Heart left ventricle (tissue), 13 donors: Measurements from ENCODE around the gene SGK2.

Experiments
- CTCF ChIP-seq, 12 donors: fragments of 200-600 bp; sonication (generic) in 4 of 12; IDR thresholded peaks; one replicate each; pipeline versions ENCODE4 v1.5.0 to v1.8.0; 2018 to 2022; ENCODE audit warnings: antibody characterized with exemption in 12 of 12, mild to moderate bottlenecking in 5 of 12
- POLR2A ChIP-seq, 2 donors: fragments of 450-650 bp; IDR thresholded peaks; one replicate each; pipeline ENCODE4 v1.6.1; 2017; ENCODE audit warnings: antibody characterized with exemption in 2 of 2, mild to moderate bottlenecking in 2 of 2, moderate library complexity in 2 of 2
- donor health status: ischemic (EF 13 %, LVEDD 7.1; RV severe dilation, severe dysfunction).
- donor health status: DM: no; HTN: yes; CAD: no.
- donor health status: DM: no; HTN: no; CAD: no.
- donor health status: ischemic (EF 25% LVEDD 6.9; RV normal size, moderate dysfunction).
- donor health status: ischemic (EF 25% LVEDD 5.7; RV mildly dilated, moderate dysfunction).
- donor health status: ischemic (EF 35%, LVEDD 5.7; RV mildly dilated, moderate dysfunction).
- donor health status: nonischemic (EF 11% LVEDD 7.7; RV severe dilation, severe dysfunction).
- donor health status: DM: yes; HTN: yes; CAD: no.
- donor health status: PGD.
- donor health status: ischemic (EF 29% LVEDD 5.4; RV normal size, mild dysfunction).
- donor health status: nonischemic (EF 23%, LVEDD 6.1; RV moderate dilation, normal function).

DNA sequence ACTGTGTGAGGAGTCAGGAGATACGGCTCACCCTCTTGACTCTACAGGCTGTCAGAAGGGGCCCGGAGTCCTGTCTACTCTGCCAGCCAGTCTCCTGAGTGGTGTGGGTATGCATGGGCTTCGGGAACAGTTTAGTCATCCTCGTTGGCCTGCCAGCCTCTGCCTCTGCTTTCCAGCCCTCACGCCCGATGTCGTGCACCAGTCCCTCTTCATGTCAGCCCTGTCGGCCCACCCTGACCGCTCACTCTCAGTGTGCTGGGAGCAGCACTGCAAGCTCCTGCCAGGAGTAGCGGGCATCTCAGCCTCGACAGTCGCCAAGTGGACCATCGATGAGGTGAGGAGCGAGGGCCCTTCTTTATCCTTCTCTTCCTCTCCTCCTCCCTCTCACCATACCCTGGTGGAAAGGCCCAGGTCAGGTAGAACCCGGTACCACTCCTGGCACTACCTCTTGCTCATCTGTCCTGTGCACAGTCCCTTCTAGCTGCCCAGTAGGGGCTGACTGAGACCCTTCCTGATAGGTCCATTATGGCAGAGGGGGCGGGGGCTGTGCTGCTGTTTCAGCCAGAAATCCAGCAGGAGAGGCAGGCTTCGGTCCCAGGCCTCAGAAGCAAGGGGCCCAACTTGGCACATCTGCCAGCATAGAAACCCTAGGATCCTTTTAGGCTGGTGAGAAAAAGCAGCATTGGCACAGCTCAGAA, 18.7 kb upstream of the SGK2 start:
- TF ChIP-seq CTCF (IDR thresholded peaks at IDR 0.05) = no peak
- TF ChIP-seq POLR2A (IDR thresholded peaks at IDR 0.05) = no peak
